ENCODE results near the gene CABP7.
A peak's percentile ranks its signal among the peaks of the same experiment; 100 is the strongest.

Gene CABP7

GRCh38 chr22:29702000-29702930 is 17.5 kb upstream of the CABP7 start:
- DNase-seq (ENCODE audit: low spot score), result no peak

- no peak for DNase-seq (ENCODE audit: low spot score)
Observed at GRCh38 chr22:29702931-29703501, 16.8 kb upstream of the CABP7 start.

GRCh38 chr22:29703569-29704195 is 16.1 kb upstream of the CABP7 start:
- DNase-seq (ENCODE audit: low spot score), result no peak

- no peak for DNase-seq (ENCODE audit: low spot score)
Observed at GRCh38 chr22:29704528-29705285, 15.1 kb upstream of the CABP7 start.

GRCh38 chr22:29705651-29706050 is 14.2 kb upstream of the CABP7 start:
- no peak for DNase-seq (ENCODE audit: low spot score)

- DNase-seq (ENCODE audit: low spot score), result peak; percentile 50
Observed at GRCh38 chr22:29706486-29706885, 13.3 kb upstream of the CABP7 start.

GRCh38 chr22:29707010-29707409 is 12.8 kb upstream of the CABP7 start:
- no peak for DNase-seq (ENCODE audit: low spot score)

GRCh38 chr22:29707471-29707870 is 12.3 kb upstream of the CABP7 start:
- no peak for DNase-seq (ENCODE audit: low spot score)

GRCh38 chr22:29710193-29710592 is 9.6 kb upstream of the CABP7 start:
- no peak for DNase-seq (ENCODE audit: low spot score)

- no peak for DNase-seq (ENCODE audit: low spot score)
Observed at GRCh38 chr22:29710922-29711593, 8.7 kb upstream of the CABP7 start.

- no peak for DNase-seq (ENCODE audit: low spot score)
Observed at GRCh38 chr22:29712119-29712518, 7.7 kb upstream of the CABP7 start.

GRCh38 chr22:29713156-29713727 is 6.6 kb upstream of the CABP7 start:
- no peak for DNase-seq (ENCODE audit: low spot score)

GRCh38 chr22:29715240-29715639 is 4.6 kb upstream of the CABP7 start:
- peak; percentile 64 for DNase-seq (ENCODE audit: low spot score)

GRCh38 chr22:29715705-29716104 is 4.1 kb upstream of the CABP7 start:
- DNase-seq (ENCODE audit: low spot score), result no peak

- no peak for DNase-seq (ENCODE audit: low spot score)
Observed at GRCh38 chr22:29716814-29717545, 2.8 kb upstream of the CABP7 start.

GRCh38 chr22:29717789-29718188 is 2.0 kb upstream of the CABP7 start:
- no peak for DNase-seq (ENCODE audit: low spot score)

- DNase-seq (ENCODE audit: low spot score), result no peak
Observed at GRCh38 chr22:29718949-29719898, 579 bp upstream of the CABP7 start.

GRCh38 chr22:29720811-29721323 is 1.1 kb downstream of the CABP7 start:
- no peak for DNase-seq (ENCODE audit: low spot score)

GRCh38 chr22:29722151-29722550 is 2.3 kb downstream of the CABP7 start:
- DNase-seq (ENCODE audit: low spot score), result no peak

All from SK-N-DZ (cell line).